HCT116 (cell line): Measurements from ENCODE around the gene CRIP1. TPM values are rescaled to one million over a fixed set of nuclear protein-coding genes. Genes with fewer than 3 reads are reported as not detected.

Experiments
- ATAC-seq: fragments of 200-7000 bp; cut with Tn5 transposase; 2 replicates; pipeline ENCODE4 v1.9.1; 2020; ENCODE audit warnings: mild to moderate bottlenecking, moderate library complexity
- BruUV-seq: library from RNA; stranded (reverse); fragments of 400-500 nt; replicated peaks from 2 replicates; lab custom pipeline; 2021; lab: Mats Ljungman, UMichigan
- CTCF ChIA-PET: fragments of 300-600 bp; sonication (Branson Sonifier 250); formaldehyde crosslinking; loops from one replicate; lab custom pipeline; 2021; ENCODE audit warnings: antibody characterized with exemption; lab: Charles Lee
- POLR2A ChIA-PET: fragments of 300-600, 350-600 bp; sonication (Branson Sonifier 250); formaldehyde crosslinking; loops from one replicate; lab custom pipeline; 2021; ENCODE audit warnings: antibody characterized with exemption; lab: Charles Lee
- RAD21 ChIA-PET, 2 experiments: fragments of 300-600 bp; sonication (Branson Sonifier 250); formaldehyde crosslinking; loops; one replicate each; lab custom pipeline; 2023; ENCODE audit warnings: low total read pairs in 2 of 2; ENCODE audit not compliant: uncharacterized antibody in 2 of 2, unreplicated experiment in 2 of 2, low non-redundant PET in 1 of 2; lab: Charles Lee
- DNase-seq: peaks from one replicate; pipeline ENCODE4 v3.0.0-alpha.2; 2010; ENCODE audit warnings: low read depth, low spot score
- H2AFZ ChIP-seq: fragments of 200-600 bp; shearing (Covaris generic), sonication (generic); 2 replicates; pipeline ENCODE4 v1.6.1; 2017; ENCODE audit warnings: low read depth, mixed run types, mixed read lengths, antibody characterized with exemption, low read length; ENCODE audit not compliant: poor library complexity, severe bottlenecking
- H3K27ac ChIP-seq: 2 replicates; pipeline ENCODE4 v1.5.1; 2012; ENCODE audit warnings: low read depth, low read length
- H3K27me3 ChIP-seq: fragments of 200-600 bp; sonication (generic); 2 replicates; pipeline ENCODE4 v1.6.1; 2016; ENCODE audit warnings: mixed run types, low read length, mixed read lengths; ENCODE audit not compliant: insufficient read depth
- H3K36me3 ChIP-seq, 2 experiments: fragments of 200-500 bp in 1 of 2; fragments of 200-600 bp in 1 of 2; sonication (Bioruptor generic) in 1 of 2; sonication (generic) in 1 of 2; 2 replicates each; pipeline versions ENCODE4 v1.5.1 to v1.6.1; 2014 to 2016; ENCODE audit warnings: low read length in 2 of 2, inconsistent platforms in 1 of 2, mixed read lengths in 1 of 2, mixed run types in 1 of 2; ENCODE audit not compliant: insufficient read depth in 2 of 2, control insufficient read depth in 1 of 2
- H3K4me1 ChIP-seq, 2 experiments: fragments of 200-600 bp in 1 of 2; sonication (generic) in 1 of 2; 2 replicates each; pipeline versions ENCODE4 v1.5.1 to v1.6.1; 2012 to 2017; ENCODE audit warnings: low read length in 2 of 2, inconsistent platforms in 1 of 2, mild to moderate bottlenecking in 1 of 2, mixed read lengths in 1 of 2, mixed run types in 1 of 2, moderate library complexity in 1 of 2; ENCODE audit not compliant: insufficient read depth in 2 of 2, control insufficient read depth in 1 of 2
- H3K4me2 ChIP-seq: fragments of 200-600 bp; sonication (generic); 2 replicates; pipeline ENCODE4 v1.6.1; 2017; ENCODE audit warnings: mixed run types, low read length, mixed read lengths
- H3K4me3 ChIP-seq, 2 experiments: fragments of 200-600 bp in 1 of 2; sonication (generic) in 1 of 2; replicated peaks in 1 of 2; 2 replicates each; pipeline ENCODE4 v1.5.1; 2011 to 2016; ENCODE audit warnings: low read length in 2 of 2, control low read depth in 1 of 2, low read depth in 1 of 2, mild to moderate bottlenecking in 1 of 2, mixed read lengths in 1 of 2, mixed run types in 1 of 2
- H3K79me2 ChIP-seq: fragments of 200-600 bp; sonication (generic); 2 replicates; pipeline ENCODE4 v1.6.1; 2017; ENCODE audit warnings: mild to moderate bottlenecking, mixed run types, low read length, moderate library complexity, mixed read lengths; ENCODE audit not compliant: insufficient read depth
- H3K9ac ChIP-seq: fragments of 200-600 bp; sonication (generic); 2 replicates; pipeline ENCODE4 v1.6.1; 2016; ENCODE audit warnings: low read length, mixed read lengths
- H3K9me2 ChIP-seq: fragments of 200-600 bp; sonication (generic), shearing (Covaris generic); 2 replicates; pipeline ENCODE4 v1.6.1; 2017; ENCODE audit warnings: mixed run types, mild to moderate bottlenecking, moderate library complexity; ENCODE audit not compliant: insufficient read depth
- H3K9me3 ChIP-seq, 2 experiments: fragments of 200-500 bp in 1 of 2; fragments of 200-600 bp in 1 of 2; sonication (Bioruptor generic) in 1 of 2; sonication (generic) in 1 of 2; 2 replicates each; pipeline ENCODE4 v1.6.1; 2014 to 2017; ENCODE audit warnings: low read length in 2 of 2, mixed read lengths in 2 of 2, inconsistent platforms in 1 of 2, low read depth in 1 of 2, mild to moderate bottlenecking in 1 of 2, mixed run types in 1 of 2, moderate library complexity in 1 of 2; ENCODE audit not compliant: control insufficient read depth in 1 of 2, insufficient read depth in 1 of 2
- H4K20me1 ChIP-seq: fragments of 200-600 bp; sonication (generic), shearing (Covaris generic); 2 replicates; pipeline ENCODE4 v1.6.1; 2017; ENCODE audit warnings: mixed run types, mild to moderate bottlenecking, moderate library complexity; ENCODE audit not compliant: insufficient read depth
- ATF3 ChIP-seq: IDR thresholded peaks from 2 replicates; pipeline ENCODE4 v1.6.1; 2012
- CEBPB ChIP-seq: IDR thresholded peaks from 2 replicates; pipeline ENCODE4 v1.6.1; 2012; ENCODE audit warnings: low read depth
- EGR1 ChIP-seq: IDR thresholded peaks from 2 replicates; pipeline ENCODE4 v1.6.1; 2012; ENCODE audit warnings: low read depth
- POLR2A ChIP-seq: IDR thresholded peaks from 2 replicates; pipeline ENCODE4 v1.7.0; 2011; ENCODE audit warnings: borderline replicate concordance; ENCODE audit not compliant: insufficient read depth, insufficient read length; ENCODE audit errors: extremely low read depth
- RAD21 ChIP-seq: IDR thresholded peaks from 2 replicates; pipeline ENCODE4 v1.6.1; 2012; ENCODE audit warnings: low read depth, mild to moderate bottlenecking
- SRF ChIP-seq: IDR thresholded peaks from 2 replicates; pipeline ENCODE4 v1.6.1; 2012; ENCODE audit warnings: low read depth
- TCF7L2 ChIP-seq: IDR thresholded peaks from 2 replicates; pipeline ENCODE4 v1.7.0; 2011; ENCODE audit warnings: borderline replicate concordance, inconsistent platforms; ENCODE audit not compliant: insufficient read depth, insufficient read length; ENCODE audit errors: extremely low read depth
- YY1 ChIP-seq: IDR thresholded peaks from 2 replicates; pipeline ENCODE4 v1.6.1; 2011; ENCODE audit warnings: low read length, low read depth, moderate library complexity, mild to moderate bottlenecking; ENCODE audit not compliant: insufficient replicate concordance; ENCODE audit errors: extremely low read depth
- ZFX ChIP-seq: fragments of 450-650 bp; IDR thresholded peaks from 2 replicates; pipeline ENCODE4 v1.6.1; 2017
- intact Hi-C: fragments of 100-400 bp; cut with micrococcal nuclease; formaldehyde crosslinking; loops from 2 replicates; pipeline ENCODE4 v1.10.0; 2022
- total RNA-seq: library from RNA; stranded (reverse); gene quantifications from one replicate; pipeline ENCODE4 v1.2.1, GENCODE V29; 2021; ENCODE audit not compliant: unreplicated experiment
- TF ChIP-seq, protein P1 (sequence below): IDR thresholded peaks from 2 replicates; pipeline ENCODE4 v1.6.1; 2011; ENCODE audit warnings: mild to moderate bottlenecking, low read length, moderate library complexity; ENCODE audit not compliant: insufficient replicate concordance; ENCODE audit errors: extremely low read depth
- TF ChIP-seq, protein P2 (sequence below), 3 experiments: fragments of 200-600 bp in 1 of 3; sonication (generic) in 1 of 3; IDR thresholded peaks in 2 of 3; conservative IDR thresholded peaks in 1 of 3; 2 replicates each; pipeline ENCODE4 v1.5.1; 2012 to 2017; ENCODE audit warnings: low read depth in 2 of 3, low read length in 2 of 3, antibody characterized with exemption in 1 of 3, borderline replicate concordance in 1 of 3, control low read depth in 1 of 3, mild to moderate bottlenecking in 1 of 3, mixed read lengths in 1 of 3, mixed run types in 1 of 3, moderate library complexity in 1 of 3; ENCODE audit not compliant: insufficient read depth in 1 of 3

Gene CRIP1
- total RNA-seq, 1 experiment from 2014 or later = 260 TPM

DNA sequence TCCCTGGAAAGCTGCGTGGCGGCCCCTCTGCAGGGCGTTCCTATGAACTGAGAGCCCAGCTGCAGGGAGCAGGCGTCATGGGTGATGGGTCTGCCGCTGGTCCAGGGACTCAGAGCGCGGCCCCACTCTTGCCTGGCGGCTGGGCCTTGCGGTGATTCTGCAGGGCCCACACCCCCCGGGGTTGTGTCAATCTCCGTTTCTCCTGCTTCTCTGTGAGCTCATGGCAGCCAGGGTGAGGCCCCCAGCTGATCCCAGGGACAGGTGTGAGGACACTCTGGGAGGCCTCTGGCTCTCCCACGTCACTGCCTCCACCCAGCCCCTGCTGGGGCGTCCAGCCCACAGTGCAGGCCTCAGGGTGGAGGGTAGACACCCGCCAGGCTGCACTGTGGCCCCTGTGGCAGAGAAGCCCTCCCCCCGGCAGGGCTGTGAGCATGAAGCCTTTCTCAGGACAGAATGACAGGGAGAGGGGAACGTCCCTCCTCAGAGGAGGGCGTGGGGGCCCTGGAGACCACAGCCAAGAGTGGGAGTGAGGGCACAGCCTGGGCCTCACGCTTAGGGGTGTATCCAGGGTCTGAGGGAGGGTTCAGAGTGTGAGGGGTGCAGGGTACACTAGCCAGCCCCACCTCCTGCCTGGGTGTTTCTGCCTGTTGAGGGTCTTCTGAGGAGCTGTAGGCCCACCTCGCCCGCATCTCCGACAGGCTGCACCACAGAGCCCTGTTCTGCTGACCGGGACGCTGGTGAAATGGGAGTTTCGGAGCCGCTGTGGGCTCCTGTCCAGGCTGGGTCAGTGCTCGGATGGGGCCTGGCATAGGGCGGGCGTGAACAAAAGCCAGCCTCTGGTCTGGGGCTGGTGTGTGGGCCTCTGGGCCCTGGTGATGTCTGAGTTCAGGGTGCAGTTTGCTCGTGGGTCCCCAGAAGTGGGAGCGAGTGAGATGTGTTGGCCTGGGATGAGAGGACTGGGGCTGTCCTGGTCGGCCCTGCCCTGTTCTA lies 38.7 kb upstream of the CRIP1 start:
- no peak overlapping the region for H2AFZ ChIP-seq
- intact Hi-C loops = no loop called here
- no peaks in the 10 kb centered on the region for H3K27me3 ChIP-seq
- TF ChIP-seq EGR1 (no peak), ZFX (peak; percentile 17; the same call in 1 of the 2 replicates)
- H4K20me1 ChIP-seq = no peaks in the 10 kb centered on the region
- RAD21 ChIA-PET = no interaction called here
- H3K4me1 ChIP-seq = no peaks in the 10 kb centered on the region
- POLR2A ChIA-PET = no interaction called here
- no peak overlapping the region for H3K4me2 ChIP-seq
- no peak overlapping the region for H3K9ac ChIP-seq
- H3K36me3 ChIP-seq = peaks cover 6 to 23% of the 10 kb centered on the region in 2 experiments; a peak in 3 of 4 replicates
- DNase-seq = no peak
- CTCF ChIA-PET = interaction anchor here (0.7 to 1.4 kb wide), 3 partner anchors 9 to 80 kb away, joined by 4 to 9 read pairs (median 4); no protein-coding TSS in a partner anchor
- peak; percentile 29 for ATAC-seq
- no peaks in the 10 kb centered on the region for H3K9me3 ChIP-seq
- no peak overlapping the region for H3K4me3 ChIP-seq
- H3K79me2 ChIP-seq = peaks cover 20% of the 10 kb centered on the region; the same call in 1 of the 2 replicates
- no peaks in the 10 kb centered on the region for H3K9me2 ChIP-seq
- H3K27ac ChIP-seq = no peak overlapping the region; the same call in 1 of the 2 replicates
- BruUV-seq = no TSS peak

DNA sequence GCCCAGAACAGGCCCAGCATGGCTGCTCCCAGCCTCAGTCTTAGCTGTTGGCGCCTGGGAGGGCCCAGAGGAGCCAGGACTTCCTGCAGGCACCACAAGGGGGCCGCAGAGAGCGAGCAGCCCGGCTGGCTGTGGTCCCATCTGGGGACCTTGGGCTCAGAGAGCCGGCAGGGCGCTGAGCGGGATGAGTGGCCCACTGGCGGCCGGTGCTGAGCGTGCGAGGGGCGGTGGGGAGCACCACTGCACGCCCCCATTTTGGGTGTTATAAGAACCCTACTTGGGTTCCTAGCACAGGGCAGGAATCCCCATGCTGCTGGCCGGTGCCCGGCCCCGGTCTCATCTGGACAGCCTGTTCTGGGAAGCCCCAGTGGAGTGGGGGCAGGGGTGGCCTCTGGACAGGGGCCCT lies 38.0 kb upstream of the CRIP1 start:
- POLR2A ChIA-PET = no interaction called here
- no peak overlapping the region for H2AFZ ChIP-seq
- H3K27ac ChIP-seq = no peak overlapping the region
- H3K9ac ChIP-seq = no peak overlapping the region
- no peaks in the 10 kb centered on the region for H4K20me1 ChIP-seq
- no peaks in the 10 kb centered on the region for H3K27me3 ChIP-seq
- ATAC-seq (peak; percentile 88), DNase-seq (no peak)
- no peak overlapping the region for H3K4me2 ChIP-seq
- H3K4me3 ChIP-seq = no peak overlapping the region
- RAD21 ChIA-PET = no interaction called here
- H3K4me1 ChIP-seq = no peaks in the 10 kb centered on the region
- H3K9me2 ChIP-seq = no peaks in the 10 kb centered on the region
- CTCF ChIA-PET = interaction anchor here (0.7 to 1.4 kb wide), 3 partner anchors 9 to 80 kb away, joined by 4 to 9 read pairs (median 4); no protein-coding TSS in a partner anchor
- no peaks in the 10 kb centered on the region for H3K9me3 ChIP-seq
- peaks cover 20% of the 10 kb centered on the region; the same call in 1 of the 2 replicates for H3K79me2 ChIP-seq
- intact Hi-C loops = no loop called here
- peaks cover 6 to 22% of the 10 kb centered on the region in 2 experiments; a peak in 3 of 4 replicates for H3K36me3 ChIP-seq
- no TSS peak for BruUV-seq
- TF ChIP-seq POLR2A (no peak), YY1 (no peak), SRF (no peak), CEBPB (no peak), RAD21 (peak; percentile 61), TCF7L2 (no peak), ATF3 (no peak)
- TF ChIP-seq, protein P1, sequence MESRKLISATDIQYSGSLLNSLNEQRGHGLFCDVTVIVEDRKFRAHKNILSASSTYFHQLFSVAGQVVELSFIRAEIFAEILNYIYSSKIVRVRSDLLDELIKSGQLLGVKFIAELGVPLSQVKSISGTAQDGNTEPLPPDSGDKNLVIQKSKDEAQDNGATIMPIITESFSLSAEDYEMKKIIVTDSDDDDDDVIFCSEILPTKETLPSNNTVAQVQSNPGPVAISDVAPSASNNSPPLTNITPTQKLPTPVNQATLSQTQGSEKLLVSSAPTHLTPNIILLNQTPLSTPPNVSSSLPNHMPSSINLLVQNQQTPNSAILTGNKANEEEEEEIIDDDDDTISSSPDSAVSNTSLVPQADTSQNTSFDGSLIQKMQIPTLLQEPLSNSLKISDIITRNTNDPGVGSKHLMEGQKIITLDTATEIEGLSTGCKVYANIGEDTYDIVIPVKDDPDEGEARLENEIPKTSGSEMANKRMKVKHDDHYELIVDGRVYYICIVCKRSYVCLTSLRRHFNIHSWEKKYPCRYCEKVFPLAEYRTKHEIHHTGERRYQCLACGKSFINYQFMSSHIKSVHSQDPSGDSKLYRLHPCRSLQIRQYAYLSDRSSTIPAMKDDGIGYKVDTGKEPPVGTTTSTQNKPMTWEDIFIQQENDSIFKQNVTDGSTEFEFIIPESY = no peak
- TF ChIP-seq, protein P2, sequence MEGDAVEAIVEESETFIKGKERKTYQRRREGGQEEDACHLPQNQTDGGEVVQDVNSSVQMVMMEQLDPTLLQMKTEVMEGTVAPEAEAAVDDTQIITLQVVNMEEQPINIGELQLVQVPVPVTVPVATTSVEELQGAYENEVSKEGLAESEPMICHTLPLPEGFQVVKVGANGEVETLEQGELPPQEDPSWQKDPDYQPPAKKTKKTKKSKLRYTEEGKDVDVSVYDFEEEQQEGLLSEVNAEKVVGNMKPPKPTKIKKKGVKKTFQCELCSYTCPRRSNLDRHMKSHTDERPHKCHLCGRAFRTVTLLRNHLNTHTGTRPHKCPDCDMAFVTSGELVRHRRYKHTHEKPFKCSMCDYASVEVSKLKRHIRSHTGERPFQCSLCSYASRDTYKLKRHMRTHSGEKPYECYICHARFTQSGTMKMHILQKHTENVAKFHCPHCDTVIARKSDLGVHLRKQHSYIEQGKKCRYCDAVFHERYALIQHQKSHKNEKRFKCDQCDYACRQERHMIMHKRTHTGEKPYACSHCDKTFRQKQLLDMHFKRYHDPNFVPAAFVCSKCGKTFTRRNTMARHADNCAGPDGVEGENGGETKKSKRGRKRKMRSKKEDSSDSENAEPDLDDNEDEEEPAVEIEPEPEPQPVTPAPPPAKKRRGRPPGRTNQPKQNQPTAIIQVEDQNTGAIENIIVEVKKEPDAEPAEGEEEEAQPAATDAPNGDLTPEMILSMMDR (IDR thresholded peaks at IDR 0.05 in 2 of 3, conservative IDR thresholded peaks at IDR 0.05 in 1 of 3; ENCODE audit: borderline replicate concordance in 1 of 3, insufficient read depth in 1 of 3, low read depth in 2 of 3, low read length in 2 of 3) = peak; percentile 58 to 85 (median 72); a peak in 5 of 6 replicates
